ENCODE results near the gene VPS72. TPM values are rescaled to one million over a fixed set of nuclear protein-coding genes. Genes with fewer than 3 reads are reported as not detected.
"Not testable (repeated sequence)": the region's sequence is repeated elsewhere in the genome, so short reads cannot be mapped to it uniquely, and the experiment has no call there.

The VPS72 gene
- total and polyA plus RNA-seq, 4 donors = 26.7 to 40.8 (median 32.9) TPM

DNA sequence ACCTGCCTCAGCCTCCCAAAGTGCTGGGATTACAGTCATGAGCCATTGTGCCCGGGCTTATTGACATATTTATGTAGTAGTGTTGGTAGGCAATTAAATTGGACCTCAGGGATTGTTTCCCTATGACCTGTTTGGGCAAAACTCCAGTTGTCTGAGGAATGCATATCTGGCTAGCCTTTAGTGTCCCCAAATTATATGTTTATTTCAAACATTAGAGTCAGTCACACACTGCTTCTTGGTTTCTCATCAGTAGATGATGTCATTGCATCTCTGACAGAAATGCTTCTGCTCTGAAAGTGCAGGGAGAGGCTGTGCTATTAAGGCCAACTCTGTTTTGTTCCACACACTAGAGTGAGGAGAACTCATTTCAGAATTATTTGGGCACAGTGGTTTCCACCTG lies 20.8 kb upstream of the VPS72 start:
- DNase-seq (no peak), ATAC-seq (ENCODE audit: low FRiP score) (no peak)
- no peak overlapping the region for H3K4me3 ChIP-seq (ENCODE audit: low read length in 2 of 2)
- H3K27me3 ChIP-seq (ENCODE audit: control insufficient read depth in 1 of 2, insufficient read depth in 2 of 2, low read length in 1 of 2) = no peaks in the 10 kb centered on the region
- intact Hi-C loops (cut with DNase I) = no loop called here
- WGBS, 2 donors = 14 to 35% methylated on average over 1 of the region's 1 CpG
- no peak overlapping the region for H3K27ac ChIP-seq (ENCODE audit: low read depth in 1 of 2, low read length in 2 of 2)
- no peaks in the 10 kb centered on the region for H3K4me1 ChIP-seq (ENCODE audit: control insufficient read depth in 1 of 2, insufficient read depth in 2 of 2, low read length in 2 of 2)
- H3K36me3 ChIP-seq (ENCODE audit: control insufficient read depth in 1 of 2, insufficient read depth in 2 of 2, low read length in 1 of 2) = no peaks in the 10 kb centered on the region
- no peaks in the 10 kb centered on the region for H3K9me3 ChIP-seq (ENCODE audit: control insufficient read depth, low read length)

DNA sequence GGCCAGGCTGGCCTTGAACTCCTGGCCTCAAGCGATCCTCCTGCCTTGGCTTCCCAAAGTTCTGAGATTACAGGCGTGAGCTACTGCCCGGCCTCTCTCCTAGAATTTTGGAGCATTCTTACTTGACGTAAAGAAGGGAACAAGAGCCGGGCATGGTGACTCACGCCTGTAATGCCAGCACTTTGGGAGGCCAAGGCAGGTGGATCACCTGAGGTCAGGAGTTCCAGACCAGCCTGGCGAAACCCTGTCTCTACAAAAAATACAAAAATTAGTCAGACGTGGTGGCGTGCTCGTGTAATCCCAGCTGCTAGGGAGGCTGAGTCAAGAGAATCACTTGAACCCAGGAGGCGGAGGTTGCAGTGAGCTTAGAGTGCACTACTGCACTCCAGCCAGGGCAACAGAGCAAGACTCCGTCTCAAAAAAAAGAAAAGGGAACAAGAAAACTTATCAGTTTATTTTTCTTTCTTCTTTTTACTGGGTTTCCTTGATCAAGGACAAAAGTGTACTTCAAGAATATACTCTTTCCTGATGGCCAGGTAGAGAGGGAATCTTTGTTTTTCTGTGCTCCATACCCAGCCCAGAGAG lies 15.5 kb upstream of the VPS72 start:
- H3K27me3 ChIP-seq (ENCODE audit: control insufficient read depth in 1 of 2, insufficient read depth in 2 of 2, low read length in 1 of 2); intact Hi-C loops (cut with DNase I); H3K36me3 ChIP-seq (ENCODE audit: control insufficient read depth in 1 of 2, insufficient read depth in 2 of 2, low read length in 1 of 2); H3K4me3 ChIP-seq (ENCODE audit: low read length in 2 of 2); H3K4me1 ChIP-seq (ENCODE audit: control insufficient read depth in 1 of 2, insufficient read depth in 2 of 2, low read length in 2 of 2); H3K27ac ChIP-seq (ENCODE audit: low read depth in 1 of 2, low read length in 2 of 2); ATAC-seq (ENCODE audit: low FRiP score); H3K9me3 ChIP-seq (ENCODE audit: control insufficient read depth, low read length); DNase-seq: not testable (repeated sequence)
- 91 to 92% methylated on average over 12 of the region's 12 CpGs for WGBS, 2 donors

DNA sequence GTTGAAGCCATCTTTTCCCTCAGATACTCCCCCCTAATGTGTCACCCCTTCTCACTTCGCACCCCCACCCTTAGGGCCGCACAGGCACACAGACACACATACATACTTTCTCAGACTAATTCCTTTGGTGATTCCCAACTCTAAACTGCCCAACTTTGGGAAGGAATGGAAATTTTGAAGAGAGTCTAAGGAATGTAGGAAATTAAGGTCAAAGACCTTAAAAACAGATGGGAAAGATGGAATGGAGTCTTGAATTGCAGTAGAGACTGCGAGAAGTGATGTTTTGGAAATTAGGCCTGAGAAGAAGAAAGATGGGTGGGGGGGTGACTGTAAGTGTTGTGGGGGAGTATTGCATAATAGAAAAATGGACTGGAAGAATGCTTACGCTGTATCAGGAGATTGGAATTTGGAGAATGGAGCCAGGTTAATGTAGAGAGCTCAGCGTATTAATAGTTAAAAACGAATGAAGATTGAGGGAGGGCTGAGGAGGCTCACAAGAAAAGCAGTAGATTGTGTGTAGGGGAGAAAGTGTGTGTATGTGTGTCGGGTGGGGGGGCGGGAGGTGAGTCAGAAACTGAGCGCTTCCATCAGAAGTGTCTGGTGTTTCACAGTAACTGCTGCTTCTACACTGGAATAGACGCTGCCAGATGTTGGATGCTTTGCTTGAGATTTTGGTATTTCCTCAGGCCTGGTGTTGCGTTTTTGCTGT lies 10.0 kb upstream of the VPS72 start:
- Histone ChIP-seq H3K4me1 (ENCODE audit: control insufficient read depth in 1 of 2, insufficient read depth in 2 of 2, low read length in 2 of 2) (peaks cover 0 to 2% of the 10 kb centered on the region in 2 donors), H3K27ac (ENCODE audit: low read depth in 1 of 2, low read length in 2 of 2) (peak overlapping the region in 1 of 2 donors; percentile 80), H3K9me3 (ENCODE audit: control insufficient read depth, low read length) (no peaks in the 10 kb centered on the region), H3K4me3 (ENCODE audit: low read length in 2 of 2) (peak overlapping the region; percentile 69 to 72), H3K27me3 (ENCODE audit: control insufficient read depth in 1 of 2, insufficient read depth in 2 of 2, low read length in 1 of 2) (no peaks in the 10 kb centered on the region), H3K36me3 (ENCODE audit: control insufficient read depth in 1 of 2, insufficient read depth in 2 of 2, low read length in 1 of 2) (peaks cover 0 to 4% of the 10 kb centered on the region in 2 donors)
- ATAC-seq (ENCODE audit: low FRiP score) (no peak), DNase-seq (peak in 1 of 2 donors; percentile 14)
- WGBS, 2 donors = 5 to 6% methylated on average over 11 of the region's 11 CpGs
- intact Hi-C loops (cut with DNase I) = loop anchor here in 1 of 2 donors (5.0 to 10.0 kb wide), 2 partner anchors 52 to 145 kb away; partner anchors contain the start of genes PSMD4 and RFX5

DNA sequence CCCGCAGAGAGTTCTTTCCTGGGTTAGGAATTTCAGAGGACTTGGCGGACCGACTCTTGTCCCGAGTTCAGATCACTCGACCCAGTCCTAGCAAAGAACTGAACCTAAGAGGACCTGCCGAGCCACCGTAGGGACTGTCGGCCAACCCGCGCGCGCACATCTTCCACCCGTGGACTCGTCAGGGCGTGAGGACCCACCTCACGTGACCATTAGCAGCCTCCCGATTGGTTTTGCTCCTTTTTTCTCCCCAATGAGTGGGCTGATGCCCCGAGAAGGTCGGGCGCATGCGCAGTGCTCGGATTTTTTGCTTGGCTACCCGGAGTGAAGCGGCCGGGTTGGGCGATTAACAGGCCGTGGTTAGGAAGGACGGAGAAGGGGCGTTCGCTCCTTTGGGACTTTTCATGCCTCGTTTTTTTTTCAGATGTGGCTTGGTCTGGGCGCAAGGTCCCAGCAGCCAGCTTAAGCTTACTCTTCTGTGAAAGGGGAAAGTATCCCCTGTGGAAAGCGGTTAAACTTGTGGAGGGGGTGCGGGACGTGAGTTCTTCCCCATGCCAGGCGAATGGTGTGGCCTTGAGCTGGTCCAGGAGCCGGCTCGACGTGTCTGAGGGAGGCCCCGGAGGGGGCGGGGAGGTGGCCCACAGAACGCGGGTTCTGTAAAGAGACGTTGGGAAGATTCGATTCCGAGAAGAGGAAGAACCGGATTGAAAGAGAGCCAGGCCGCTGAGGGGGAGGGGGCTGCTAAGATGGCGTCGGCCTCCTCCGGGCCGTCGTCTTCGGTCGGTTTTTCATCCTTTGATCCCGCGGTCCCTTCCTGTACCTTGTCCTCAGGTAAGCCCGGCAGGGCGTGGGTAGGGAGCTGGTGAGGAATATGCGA lies 8.5 kb upstream of the VPS72 start, which contains the start of gene PIP5K1A:
Gene PIP5K1A, plus strand, starts transcription at position 299 of the 874 bp plus-strand sequence. Its CDS starts 445 bp downstream, at position 744.
- Histone ChIP-seq H3K4me1 (ENCODE audit: control insufficient read depth in 1 of 2, insufficient read depth in 2 of 2, low read length in 2 of 2) (peaks cover 0 to 2% of the 10 kb centered on the region in 2 donors), H3K27me3 (ENCODE audit: control insufficient read depth in 1 of 2, insufficient read depth in 2 of 2, low read length in 1 of 2) (no peaks in the 10 kb centered on the region), H3K4me3 (ENCODE audit: low read length in 2 of 2) (peak within 1 kb of the TSS; percentile 69 to 72), H3K9me3 (ENCODE audit: control insufficient read depth, low read length) (no peaks in the 10 kb centered on the region), H3K36me3 (ENCODE audit: control insufficient read depth in 1 of 2, insufficient read depth in 2 of 2, low read length in 1 of 2) (peaks cover 0 to 4% of the 10 kb centered on the region in 2 donors), H3K27ac (ENCODE audit: low read depth in 1 of 2, low read length in 2 of 2) (peak within 1 kb of the TSS; percentile 14 to 81)
- WGBS, 2 donors = 0 to 1% methylated on average over 60 of the region's 60 CpGs
- ATAC-seq (ENCODE audit: low FRiP score) (peak; percentile 97), DNase-seq (peak; percentile 100)
- intact Hi-C loops (cut with DNase I) = loop anchor here in 1 of 2 donors (5.0 to 10.0 kb wide), 2 partner anchors 54 to 146 kb away; partner anchors contain the start of genes PSMD4 and RFX5

DNA sequence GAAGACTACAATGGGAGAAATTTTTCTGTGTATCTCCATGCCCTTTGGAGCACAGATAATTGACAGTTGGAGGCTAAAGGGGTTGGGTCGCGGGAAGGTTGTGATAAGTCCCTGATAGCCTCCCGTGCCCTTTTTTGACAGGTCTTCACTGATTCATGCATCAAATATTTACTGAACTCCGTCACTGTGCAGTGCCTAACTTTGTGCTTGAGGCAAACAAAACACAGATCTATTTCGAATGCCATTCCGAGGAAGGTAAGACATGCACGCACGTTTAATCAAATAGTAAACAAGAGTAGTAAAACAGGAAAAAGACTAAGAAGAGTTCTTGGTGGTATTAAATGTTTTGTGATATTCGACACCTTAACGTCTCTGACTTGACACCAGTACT lies 7.9 kb upstream of the VPS72 start:
- 2 to 3% methylated on average over 10 of the region's 10 CpGs for WGBS, 2 donors
- intact Hi-C loops (cut with DNase I) = loop anchor here (2.0 to 10.0 kb wide), 3 partner anchors 54 to 147 kb away; partner anchors contain the start of genes PSMD4 (in 1 of the 2) and RFX5 (in 1 of the 2)
- ATAC-seq (ENCODE audit: low FRiP score) (no peak), DNase-seq (no peak)
- Histone ChIP-seq H3K4me1 (ENCODE audit: control insufficient read depth in 1 of 2, insufficient read depth in 2 of 2, low read length in 2 of 2) (peaks cover 0 to 2% of the 10 kb centered on the region in 2 donors), H3K27me3 (ENCODE audit: control insufficient read depth in 1 of 2, insufficient read depth in 2 of 2, low read length in 1 of 2) (no peaks in the 10 kb centered on the region), H3K4me3 (ENCODE audit: low read length in 2 of 2) (peak overlapping the region; percentile 17 to 42), H3K36me3 (ENCODE audit: control insufficient read depth in 1 of 2, insufficient read depth in 2 of 2, low read length in 1 of 2) (peaks cover 0 to 3% of the 10 kb centered on the region in 2 donors), H3K27ac (ENCODE audit: low read depth in 1 of 2, low read length in 2 of 2) (peak overlapping the region in 1 of 2 donors; percentile 71), H3K9me3 (ENCODE audit: control insufficient read depth, low read length) (no peaks in the 10 kb centered on the region)

DNA sequence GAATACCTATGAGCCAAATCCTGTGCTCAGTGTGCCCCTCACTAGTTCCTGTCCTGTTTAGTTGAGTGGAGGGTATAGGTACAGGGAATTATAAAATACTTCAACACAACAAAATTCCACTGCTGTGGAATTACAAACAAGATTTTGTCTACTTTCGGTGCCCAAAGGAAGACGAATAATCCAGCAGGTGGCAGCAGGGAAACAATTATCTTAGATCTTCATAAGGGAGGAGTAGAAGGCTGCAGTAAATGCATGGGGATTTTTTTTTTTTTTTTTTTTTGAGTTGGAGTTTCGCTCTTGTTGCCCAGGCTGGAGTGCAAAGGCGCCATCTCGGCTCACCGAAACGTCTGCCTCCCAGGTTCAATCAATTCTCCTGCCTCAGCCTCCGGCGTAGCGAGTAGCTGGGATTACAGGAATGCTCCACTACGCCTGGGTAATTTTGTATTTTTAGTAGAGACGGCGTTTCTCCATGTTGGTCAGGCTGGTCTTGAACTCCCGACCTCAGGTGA lies 6.3 kb upstream of the VPS72 start:
- H3K36me3 ChIP-seq (ENCODE audit: control insufficient read depth in 1 of 2, insufficient read depth in 2 of 2, low read length in 1 of 2) = no peaks in the 10 kb centered on the region
- intact Hi-C loops (cut with DNase I) = loop anchor here (2.0 to 10.0 kb wide), 3 partner anchors 56 to 148 kb away; partner anchors contain the start of genes PSMD4 (in 1 of the 2) and RFX5 (in 1 of the 2)
- H3K27ac ChIP-seq (ENCODE audit: low read depth in 1 of 2, low read length in 2 of 2) = no peak overlapping the region
- ATAC-seq (ENCODE audit: low FRiP score) (peak; percentile 19), DNase-seq (peak; percentile 51 to 68)
- WGBS, 2 donors = 41 to 44% methylated on average over 14 of the region's 14 CpGs
- H3K27me3 ChIP-seq (ENCODE audit: control insufficient read depth in 1 of 2, insufficient read depth in 2 of 2, low read length in 1 of 2) = no peaks in the 10 kb centered on the region
- no peaks in the 10 kb centered on the region for H3K9me3 ChIP-seq (ENCODE audit: control insufficient read depth, low read length)
- H3K4me1 ChIP-seq (ENCODE audit: control insufficient read depth in 1 of 2, insufficient read depth in 2 of 2, low read length in 2 of 2) = peaks cover 0 to 1% of the 10 kb centered on the region in 2 donors
- H3K4me3 ChIP-seq (ENCODE audit: low read length in 2 of 2) = no peak overlapping the region

DNA sequence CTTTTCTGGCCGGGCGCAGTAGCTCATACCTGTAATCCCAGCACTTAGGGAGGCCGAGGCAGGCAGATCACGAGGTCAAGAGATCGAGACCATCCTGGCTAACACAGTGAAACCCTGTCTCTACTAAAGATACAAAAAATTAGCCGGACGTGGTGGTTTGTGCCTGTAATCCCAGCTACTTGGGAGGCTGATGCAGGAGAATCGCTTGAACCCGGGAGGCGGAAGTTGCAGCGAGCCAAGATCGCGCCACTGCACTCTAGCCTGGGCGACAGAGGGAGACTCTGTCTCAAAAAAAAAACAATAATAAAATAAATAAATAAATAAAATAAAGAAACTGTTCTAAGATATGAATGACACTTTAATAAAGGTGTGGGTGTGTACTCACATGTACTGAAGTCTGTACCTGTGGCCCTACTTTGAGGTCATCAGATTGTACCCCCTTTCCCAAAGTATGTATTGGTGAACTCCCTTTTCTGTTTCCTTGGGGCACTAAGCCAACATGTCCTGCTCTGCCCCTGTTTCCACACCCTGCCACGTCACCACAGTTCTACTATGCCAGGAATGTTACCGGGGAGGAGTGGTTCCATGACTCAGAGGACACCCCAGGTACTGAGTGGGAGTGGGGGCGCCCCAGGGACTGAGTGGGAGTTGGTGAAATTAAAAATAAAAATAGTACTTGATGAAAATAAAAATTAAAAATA lies 5.0 kb upstream of the VPS72 start:
- not testable (repeated sequence) for H3K27me3 ChIP-seq (ENCODE audit: control insufficient read depth in 1 of 2, insufficient read depth in 2 of 2, low read length in 1 of 2); H3K36me3 ChIP-seq (ENCODE audit: control insufficient read depth in 1 of 2, insufficient read depth in 2 of 2, low read length in 1 of 2); H3K9me3 ChIP-seq (ENCODE audit: control insufficient read depth, low read length); H3K4me3 ChIP-seq (ENCODE audit: low read length in 2 of 2); H3K27ac ChIP-seq (ENCODE audit: low read depth in 1 of 2, low read length in 2 of 2); ATAC-seq (ENCODE audit: low FRiP score); H3K4me1 ChIP-seq (ENCODE audit: control insufficient read depth in 1 of 2, insufficient read depth in 2 of 2, low read length in 2 of 2)
- intact Hi-C loops (cut with DNase I) = loop anchor here in 1 of 2 donors (5.0 to 10.0 kb wide), 2 partner anchors 57 to 150 kb away; partner anchors contain the start of genes PSMD4 and RFX5
- WGBS, 2 donors = 76 to 77% methylated on average over 17 of the region's 17 CpGs
- DNase-seq = peak; percentile 64 to 81
